ENCODE data around the gene PRKCE. TPM values are rescaled to one million over a fixed set of nuclear protein-coding genes. Genes with fewer than 3 reads are reported as not detected.
A peak's percentile ranks its signal among the peaks of the same experiment; 100 is the strongest.
"Not testable (repeated sequence)": the region's sequence is repeated elsewhere in the genome, so short reads cannot be mapped to it uniquely, and the experiment has no call there.

The PRKCE gene
- total RNA-seq, 1 donor from 2014 or later, result 30.5 TPM

DNA sequence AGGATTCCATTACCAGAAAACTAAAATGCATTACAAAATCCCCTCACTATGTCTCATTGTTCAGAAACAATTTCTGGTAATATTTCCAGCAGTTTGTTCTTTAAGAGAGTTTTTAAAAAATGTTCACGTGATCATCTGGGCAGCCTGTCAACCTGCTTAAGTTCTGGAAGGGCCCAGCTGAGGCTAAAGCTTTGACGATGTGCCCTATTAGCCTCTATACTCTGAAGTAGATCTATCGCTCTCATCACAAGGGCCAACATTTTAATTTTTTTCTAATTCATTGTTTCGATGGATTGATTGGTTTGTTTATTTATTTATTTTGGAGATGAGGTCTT, 205.8 kb downstream of the PRKCE start:
- ATAC-seq (no peak), DNase-seq (ENCODE audit: low spot score) (no peak)
- intact Hi-C loops (cut with DNase I), result no loop called here

DNA sequence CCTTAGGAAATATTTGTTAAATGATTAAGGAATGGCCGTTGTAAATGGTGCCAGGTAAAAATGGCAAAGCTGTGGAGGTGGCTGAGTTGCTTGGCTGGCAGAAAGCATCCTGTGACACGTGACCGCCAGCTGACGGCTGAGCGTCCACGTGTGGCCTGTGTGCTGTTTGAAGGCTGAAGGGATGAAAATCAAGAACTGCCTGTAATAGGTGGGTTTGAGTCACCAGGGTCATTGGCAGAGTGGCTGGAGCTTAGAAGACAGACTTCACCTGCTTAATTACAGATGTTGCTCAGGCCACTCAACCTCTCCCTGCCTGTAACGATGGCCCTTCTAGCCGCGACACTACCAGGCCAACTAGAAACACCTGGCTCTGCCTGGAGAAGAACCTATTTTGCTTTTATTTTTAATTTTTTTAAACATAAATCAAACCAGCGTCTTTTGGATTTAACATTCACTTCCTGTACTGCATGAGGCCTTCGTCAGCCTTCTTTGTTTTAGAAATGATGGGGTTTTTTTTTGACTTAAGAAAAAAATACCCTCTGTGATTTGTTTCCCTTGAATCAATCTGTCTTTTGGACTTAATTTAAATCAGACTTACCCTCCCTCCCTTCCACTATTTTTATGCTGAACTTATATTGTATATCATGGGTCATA, 206.5 kb downstream of the PRKCE start:
- intact Hi-C loops (cut with DNase I), result no loop called here

DNA sequence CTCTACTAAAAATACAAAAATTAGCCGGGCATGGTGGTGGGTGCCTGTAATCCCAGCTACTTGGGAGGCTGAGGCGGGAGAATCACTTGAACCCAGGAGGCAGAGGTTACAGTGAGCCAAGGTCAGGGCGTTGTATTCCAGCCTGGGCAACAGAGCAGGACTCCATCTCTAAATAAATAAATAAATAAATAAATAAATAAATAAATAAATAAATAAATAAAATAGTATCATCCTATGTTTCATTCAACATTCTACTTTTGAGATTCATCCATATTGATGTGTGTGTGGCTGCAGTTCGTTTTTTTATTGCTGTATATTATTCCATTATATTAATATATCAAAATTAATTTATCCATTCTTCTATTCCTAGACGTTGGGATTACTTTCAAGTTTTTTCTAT, 207.4 kb downstream of the PRKCE start:
- intact Hi-C loops (cut with DNase I); ATAC-seq; DNase-seq (ENCODE audit: low spot score): not testable (repeated sequence)

More for the DNA sequence above, 206.5 kb downstream of the PRKCE start:
- ATAC-seq (no peak), DNase-seq (ENCODE audit: low spot score) (no peak)

DNA sequence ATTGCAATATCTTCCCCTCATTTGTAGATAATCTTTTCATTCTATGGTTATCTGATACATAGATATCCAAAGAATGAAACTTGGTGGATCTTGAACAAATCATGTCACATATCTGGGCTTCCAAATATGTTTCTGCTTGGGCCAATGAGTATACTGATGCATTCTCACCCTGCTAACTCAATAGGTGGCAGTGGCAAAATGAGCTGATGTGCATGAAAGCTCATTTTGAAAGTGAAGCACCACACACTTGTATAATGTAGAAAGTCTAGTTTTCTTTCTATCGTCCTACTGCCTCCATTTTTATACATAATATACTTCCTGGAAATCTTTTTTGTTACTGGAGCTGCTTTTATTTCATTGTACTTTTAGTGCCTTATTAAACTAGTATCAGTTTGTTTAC, 208.2 kb downstream of the PRKCE start:
- ATAC-seq (no peak), DNase-seq (ENCODE audit: low spot score) (no peak)
- intact Hi-C loops (cut with DNase I), result no loop called here

DNA sequence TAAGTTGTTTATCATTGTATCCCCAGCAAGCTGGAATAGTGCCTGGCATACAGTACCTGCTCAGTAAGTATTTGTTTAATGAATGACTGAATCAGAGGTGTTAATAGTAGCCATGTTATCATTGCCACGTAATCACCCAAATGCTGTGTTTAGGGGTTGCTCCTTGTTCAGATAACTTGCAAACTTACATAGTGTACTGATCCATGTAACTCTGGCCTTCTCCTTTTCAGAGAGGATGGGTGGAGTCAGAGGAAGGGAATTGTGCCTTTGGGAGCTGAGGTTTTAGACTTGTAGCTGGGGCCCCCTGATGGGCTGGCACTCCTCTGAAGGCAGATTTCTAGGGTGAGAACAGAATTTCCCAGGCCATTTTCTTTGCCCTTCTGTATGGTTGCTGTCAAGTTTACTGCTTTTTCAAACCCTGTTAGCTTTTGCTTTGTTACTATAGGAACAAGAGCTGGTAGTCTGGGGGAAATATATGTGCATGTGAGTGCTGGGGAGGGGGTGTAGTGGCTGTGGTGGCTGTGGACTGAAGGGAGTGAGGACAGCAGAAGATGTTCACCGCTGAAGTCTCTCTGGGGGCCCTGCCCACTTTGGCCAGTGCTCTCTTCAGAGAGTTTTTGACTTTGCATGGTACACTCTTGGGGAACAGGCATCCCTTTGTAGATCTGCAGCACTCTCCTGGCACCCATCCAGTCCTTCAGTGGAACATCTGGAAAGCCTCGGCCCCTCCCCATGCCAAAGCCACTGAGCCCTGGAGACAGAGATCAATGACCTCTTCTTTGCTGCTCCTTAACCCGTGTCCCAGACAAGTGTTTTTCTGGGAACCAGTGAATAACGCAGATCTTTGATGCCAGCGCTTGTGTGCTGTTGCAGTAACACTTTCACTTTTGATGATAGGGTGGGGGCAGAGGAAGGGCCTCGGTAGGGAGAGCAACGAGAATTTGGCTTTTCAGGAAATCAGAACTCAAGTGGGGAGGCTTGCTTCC, 209.0 kb downstream of the PRKCE start:
- DNase-seq (ENCODE audit: low spot score), result peak; percentile 82
- peak; percentile 95 for ATAC-seq
- intact Hi-C loops (cut with DNase I), result no loop called here

DNA sequence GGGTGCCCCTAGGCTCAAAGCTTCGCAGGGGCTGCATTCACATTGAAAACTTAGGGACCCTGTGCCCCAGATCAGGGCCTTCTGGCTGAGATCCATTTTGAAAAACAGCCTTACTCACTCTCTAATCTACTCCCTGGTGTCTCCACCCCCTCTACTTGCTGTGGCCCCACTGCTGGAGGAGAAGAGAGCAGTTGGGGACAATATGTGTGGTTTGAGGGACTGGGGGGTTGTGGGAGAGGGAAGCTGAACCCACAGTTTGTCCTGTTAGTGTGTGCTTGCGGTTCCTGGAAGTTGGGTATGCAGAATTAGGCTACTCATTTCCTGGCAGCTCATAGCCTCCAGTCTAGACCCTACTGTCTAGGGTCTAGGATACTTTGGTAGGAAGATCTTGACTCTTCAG, 211.4 kb downstream of the PRKCE start:
- intact Hi-C loops (cut with DNase I), result no loop called here
- no peak for ATAC-seq
- no peak for DNase-seq (ENCODE audit: low spot score)

DNA sequence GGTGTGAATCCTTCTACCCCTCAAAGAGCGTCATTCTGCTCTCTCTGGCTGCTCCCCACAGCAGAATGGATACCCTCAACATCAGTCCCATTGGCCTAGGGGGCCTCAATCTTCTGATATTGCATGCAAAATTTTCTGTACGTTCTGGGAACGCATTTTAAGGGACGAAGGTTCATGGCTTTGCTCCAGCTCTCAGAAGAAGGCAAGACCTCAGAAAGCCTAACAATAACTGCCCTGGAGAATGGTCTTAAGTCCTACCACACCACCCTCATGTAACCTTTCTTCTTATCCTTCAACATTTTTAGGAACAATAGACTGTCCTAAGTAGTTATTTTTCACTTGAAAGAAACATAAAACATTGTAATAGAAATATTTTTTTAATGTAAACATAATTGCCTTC, 212.6 kb downstream of the PRKCE start:
- intact Hi-C loops (cut with DNase I), result no loop called here
- no peak for DNase-seq (ENCODE audit: low spot score)
- ATAC-seq, result no peak

DNA sequence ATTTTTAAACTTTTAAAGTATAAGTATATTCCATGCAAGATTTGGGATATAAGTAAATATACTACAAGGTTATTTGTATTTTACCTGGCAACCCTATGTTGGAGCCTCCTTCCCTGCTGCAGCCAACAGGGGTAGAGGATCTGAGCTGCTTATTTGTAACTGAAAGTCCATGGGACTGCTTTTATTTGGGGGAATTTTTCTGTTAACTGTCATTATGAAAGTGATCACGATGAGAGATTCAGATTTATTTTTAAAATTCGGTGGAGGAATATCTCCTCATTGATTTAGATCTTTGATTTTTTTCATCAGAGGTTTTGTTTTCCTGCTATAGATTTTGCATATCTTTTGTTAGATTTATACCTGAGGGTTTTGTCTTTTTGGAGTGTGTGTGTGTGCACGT, 215.9 kb downstream of the PRKCE start:
- intact Hi-C loops (cut with DNase I), result no loop called here
- ATAC-seq (no peak), DNase-seq (ENCODE audit: low spot score) (no peak)

DNA sequence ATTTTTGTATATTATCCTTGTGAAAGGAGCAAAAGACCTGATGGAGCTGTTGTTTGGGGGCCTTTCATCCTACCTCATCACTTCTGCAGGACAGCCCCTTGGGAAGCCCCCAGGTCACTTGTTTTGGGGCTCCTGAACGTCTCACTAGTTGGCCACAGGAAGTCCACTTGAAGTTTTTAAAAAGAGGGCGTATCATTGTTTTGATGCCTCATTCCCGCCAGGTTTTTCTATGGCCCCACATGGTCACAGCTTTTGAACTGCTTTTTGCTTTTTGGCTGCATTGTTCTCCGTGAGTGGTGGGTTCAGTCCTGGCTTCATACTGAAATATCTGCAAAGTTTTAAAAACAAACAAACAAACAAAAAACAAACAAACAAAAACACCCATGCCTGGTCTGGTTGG, 216.3 kb downstream of the PRKCE start:
- ATAC-seq (no peak), DNase-seq (ENCODE audit: low spot score) (no peak)
- intact Hi-C loops (cut with DNase I), result no loop called here

DNA sequence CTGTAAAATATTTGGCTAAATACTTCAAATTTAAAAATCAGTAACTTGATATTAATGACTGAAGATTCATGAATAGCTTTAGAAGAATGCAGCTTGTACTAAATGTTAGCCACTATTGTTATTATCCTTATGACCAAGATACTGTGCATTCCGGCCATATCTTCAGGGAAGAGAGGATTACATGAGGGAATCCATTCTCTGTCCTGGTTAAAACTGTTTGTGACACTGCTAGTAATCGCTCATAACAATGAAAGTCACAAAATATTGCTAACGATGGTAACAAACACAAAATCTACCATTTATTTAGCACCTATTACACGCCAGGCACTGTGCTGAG, 217.7 kb downstream of the PRKCE start:
- intact Hi-C loops (cut with DNase I), result no loop called here
- DNase-seq (ENCODE audit: low spot score), result no peak
- no peak for ATAC-seq

DNA sequence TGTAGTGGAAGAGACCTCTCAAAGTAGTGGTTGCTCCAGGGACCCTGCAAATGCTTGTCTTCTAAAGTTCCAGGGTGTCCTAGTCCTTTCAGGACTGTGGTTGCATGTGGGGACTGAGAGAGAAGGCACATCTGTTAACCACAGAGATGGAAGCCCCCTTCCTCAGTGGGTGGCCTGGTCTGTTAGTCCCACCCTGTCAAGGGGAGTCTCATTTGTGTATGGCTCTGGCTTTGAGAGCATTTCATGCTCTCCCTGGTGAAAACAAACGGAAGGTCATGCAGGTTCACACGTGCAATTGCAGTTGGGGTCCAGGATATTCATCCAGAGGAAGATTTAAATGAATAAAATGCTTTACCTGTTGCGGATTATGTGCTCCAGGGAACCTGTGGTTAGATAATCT, 219.6 kb downstream of the PRKCE start:
- intact Hi-C loops (cut with DNase I), result no loop called here
- DNase-seq (ENCODE audit: low spot score) (no peak), ATAC-seq (no peak)

DNA sequence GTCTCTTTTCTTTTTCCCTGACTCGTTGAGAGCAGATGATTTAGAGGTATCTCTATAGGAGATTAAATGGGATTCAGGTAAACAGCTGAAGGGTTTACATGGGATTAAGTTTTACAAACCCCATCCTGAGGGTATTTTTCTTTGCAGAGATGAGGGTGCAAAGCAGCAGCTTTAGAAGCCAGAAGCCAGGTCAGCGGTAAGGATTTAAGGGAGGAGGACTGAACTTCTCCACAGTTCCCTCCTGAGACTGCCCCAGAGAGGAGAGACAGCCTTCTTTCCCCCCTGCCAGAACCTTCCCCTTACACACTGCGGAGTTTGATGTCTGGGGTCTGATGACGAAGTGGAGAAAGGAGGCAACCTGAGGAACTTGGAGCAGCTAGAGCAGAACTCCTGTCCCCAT, 220.1 kb downstream of the PRKCE start:
- ATAC-seq, result no peak
- intact Hi-C loops (cut with DNase I), result no loop called here

DNA sequence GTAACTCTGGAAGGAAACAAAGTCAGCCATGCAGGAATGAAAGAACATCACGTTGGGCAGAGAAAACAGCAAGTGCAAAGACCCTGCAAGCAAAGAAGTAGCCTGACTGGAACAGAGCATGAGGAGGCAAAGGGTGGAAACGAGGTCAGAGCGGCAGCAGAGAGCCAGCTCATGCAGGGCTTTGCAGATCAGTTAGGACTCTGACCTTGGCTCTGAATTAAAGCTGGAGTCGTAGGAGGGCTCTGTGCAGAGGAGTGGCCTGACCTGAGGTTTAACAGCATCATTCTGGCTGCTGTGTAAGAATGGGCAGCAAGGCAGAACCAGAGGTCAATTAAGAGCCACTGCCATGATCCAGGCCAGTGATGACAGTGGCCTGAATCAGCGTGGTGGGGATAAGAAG, 220.7 kb downstream of the PRKCE start:
- intact Hi-C loops (cut with DNase I), result no loop called here
- DNase-seq (ENCODE audit: low spot score), result no peak
- no peak for ATAC-seq

More for the DNA sequence above, 220.1 kb downstream of the PRKCE start:
- DNase-seq (ENCODE audit: low spot score), result no peak

DNA sequence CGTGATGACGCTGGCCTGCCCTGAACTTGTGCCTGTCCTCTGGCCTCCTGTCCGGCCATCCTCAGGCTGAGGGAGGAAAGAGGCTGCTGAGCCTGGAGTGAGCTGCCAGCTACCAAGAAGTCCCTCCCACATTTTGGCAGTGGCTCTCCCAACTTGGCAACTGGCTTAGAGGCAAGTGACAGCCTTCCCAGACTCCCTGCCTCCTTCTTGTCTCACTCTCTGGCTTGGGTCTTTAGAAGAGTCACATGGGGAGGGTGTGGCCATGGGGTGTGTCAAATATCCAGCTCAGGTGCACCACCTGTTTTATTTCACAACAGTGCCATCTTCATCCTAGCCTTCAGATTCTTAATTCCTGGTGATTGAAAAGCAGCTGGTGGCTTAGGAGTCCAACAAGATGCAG, 222.9 kb downstream of the PRKCE start:
- ATAC-seq (peak; percentile 86), DNase-seq (ENCODE audit: low spot score) (no peak)
- intact Hi-C loops (cut with DNase I), result no loop called here

DNA sequence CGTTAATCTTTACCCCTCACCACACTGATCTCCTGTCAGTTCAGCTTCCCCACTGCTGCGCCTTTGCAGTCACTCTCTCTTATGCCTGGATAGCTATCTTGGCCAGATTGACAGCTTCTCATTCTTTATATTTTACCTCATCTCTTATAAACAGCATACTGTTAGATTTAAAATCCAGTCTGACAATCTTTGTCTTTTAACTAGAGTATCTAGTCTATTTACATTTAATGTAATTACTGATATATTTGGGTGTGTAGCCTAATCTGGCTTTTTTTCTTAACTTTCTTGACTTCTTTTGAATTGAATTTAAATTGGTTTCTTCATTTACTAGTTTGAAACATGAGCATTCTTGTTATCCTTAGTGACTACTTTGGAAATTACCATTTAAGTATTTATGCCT, 225.1 kb downstream of the PRKCE start:
- DNase-seq (ENCODE audit: low spot score) (no peak), ATAC-seq (no peak)
- intact Hi-C loops (cut with DNase I), result no loop called here

DNA sequence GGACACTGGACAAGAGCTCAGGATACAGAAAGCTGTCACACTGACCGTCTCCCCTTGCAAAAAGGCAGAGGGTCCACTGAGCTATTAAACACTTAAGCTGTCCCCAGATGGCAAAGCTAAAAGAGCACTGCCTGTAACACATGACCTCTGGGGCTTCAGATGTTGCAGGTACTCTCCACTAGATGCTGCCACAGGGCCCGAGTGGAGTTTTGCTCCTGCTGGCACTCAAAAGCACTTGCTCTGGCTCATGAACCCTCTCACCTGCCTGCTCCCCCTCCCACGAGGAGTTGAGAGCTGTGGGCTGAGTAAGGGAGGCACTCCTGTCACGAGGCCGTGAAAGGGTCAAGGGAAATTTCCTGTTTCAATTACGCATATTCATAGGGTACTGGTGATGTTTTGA, 227.9 kb downstream of the PRKCE start:
- intact Hi-C loops (cut with DNase I), result no loop called here
- ATAC-seq, result no peak
- DNase-seq (ENCODE audit: low spot score), result no peak

DNA sequence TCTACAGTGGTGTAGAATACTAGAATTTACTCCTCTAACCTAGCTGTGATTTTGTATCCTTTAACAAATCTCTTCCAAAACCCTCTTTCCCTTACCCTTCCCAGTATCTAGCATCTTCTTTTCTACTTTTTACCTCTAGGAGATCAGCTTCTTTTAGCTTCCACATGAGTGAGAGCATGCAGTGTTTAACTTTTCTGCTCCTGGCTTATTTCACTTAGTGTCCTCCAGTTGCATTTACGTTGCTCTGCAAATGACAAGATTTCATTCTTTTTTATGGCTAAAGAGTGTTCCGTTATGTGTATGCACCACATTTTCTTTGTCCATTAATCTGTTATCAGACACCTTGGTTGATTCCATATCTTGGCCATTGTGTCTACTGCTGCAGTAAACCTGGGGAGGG, 228.5 kb downstream of the PRKCE start:
- DNase-seq (ENCODE audit: low spot score), result no peak
- intact Hi-C loops (cut with DNase I), result no loop called here
- ATAC-seq, result no peak

DNA sequence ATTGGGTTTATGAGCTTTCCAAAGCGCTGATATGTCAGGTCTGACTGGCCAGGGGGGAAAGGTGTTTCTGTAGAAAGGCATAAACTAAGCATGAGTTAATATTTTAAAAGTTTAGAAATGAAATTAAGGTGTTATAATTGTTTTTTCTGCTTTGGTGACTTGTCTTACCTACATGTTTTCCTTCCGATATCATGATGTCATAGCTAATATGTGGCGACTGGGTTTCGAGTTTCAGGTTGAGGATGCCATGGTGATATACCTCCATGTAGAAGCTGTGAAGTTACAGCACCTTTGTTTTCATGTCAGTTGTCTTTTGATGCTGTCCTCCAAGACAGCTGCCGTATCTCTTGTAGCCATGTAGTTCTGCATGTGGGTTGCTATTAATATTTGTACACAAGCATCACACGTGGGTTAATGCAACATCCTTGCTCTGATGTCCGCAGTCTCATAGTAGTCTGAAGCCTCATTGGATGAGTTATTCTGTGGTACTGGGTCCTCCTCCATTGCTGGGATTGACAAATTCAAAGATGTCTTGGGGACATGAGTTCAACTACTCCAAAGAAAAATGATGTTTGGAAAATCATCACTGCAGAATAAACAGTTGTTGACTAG, 230.6 kb downstream of the PRKCE start:
- intact Hi-C loops (cut with DNase I), result no loop called here
- DNase-seq (ENCODE audit: low spot score) (no peak), ATAC-seq (no peak)

DNA sequence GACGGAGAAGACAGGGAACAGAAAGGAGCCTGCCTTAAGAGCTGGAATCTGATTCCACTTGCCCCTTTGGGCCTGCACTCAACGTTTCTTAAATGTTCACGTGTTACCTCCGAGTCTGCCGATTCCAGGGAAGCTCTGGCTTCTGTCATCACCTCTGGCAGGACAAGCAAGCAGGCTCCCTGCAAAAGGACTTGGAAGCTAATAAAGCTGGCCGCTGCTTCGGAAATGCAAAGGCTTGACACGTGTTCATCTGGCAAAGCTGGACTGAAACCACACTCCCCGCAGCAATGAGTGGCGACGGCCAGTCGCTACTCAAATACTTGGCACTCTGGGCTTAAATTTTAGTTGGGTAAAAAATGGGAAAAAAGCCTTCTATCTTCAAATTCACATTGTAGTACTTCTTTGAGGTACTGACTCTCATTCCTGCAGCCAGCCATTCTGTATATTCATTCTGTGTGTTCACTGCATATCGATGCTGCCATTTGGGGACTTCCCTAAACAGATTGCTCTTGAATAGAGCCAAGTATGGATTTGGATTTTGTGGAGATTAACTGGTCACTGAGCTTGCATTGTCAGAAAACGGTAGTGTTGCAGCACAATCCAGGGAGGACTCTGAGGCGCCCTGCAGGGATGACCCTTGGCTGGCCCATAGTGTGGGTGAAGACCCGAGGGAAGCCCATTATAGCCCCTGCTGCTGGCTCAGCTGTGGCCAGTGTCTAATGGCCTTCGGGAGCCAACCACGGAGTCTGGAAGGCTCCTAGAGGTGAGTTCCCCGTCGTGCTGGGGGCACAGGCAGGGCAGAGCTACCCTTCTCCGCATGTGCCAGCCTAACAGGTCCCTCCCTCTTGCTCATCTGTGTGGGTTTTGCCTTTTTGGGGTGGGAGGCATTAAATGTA, 231.5 kb downstream of the PRKCE start:
- ATAC-seq (peak; percentile 58), DNase-seq (ENCODE audit: low spot score) (no peak)
- intact Hi-C loops (cut with DNase I), result no loop called here

All from sciatic nerve (tissue), 2 donors.